Measurements from ENCODE around the gene KCNJ4.

KCNJ4 gene

GRCh38 chr22:38494939-38495338 is 39.9 kb upstream of the KCNJ4 start:
- H3K18ac ChIP-seq (ENCODE audit: low read length), result no peak overlapping the region
- H3K4me3 ChIP-seq (ENCODE audit: low read depth, low read length), result no peak overlapping the region
- H3K9me3 ChIP-seq (ENCODE audit: insufficient read depth, low read depth, low read length), result no peaks in the 10 kb centered on the region
- no peak overlapping the region for H2AFZ ChIP-seq (ENCODE audit: insufficient read depth, low read length, poor library complexity)
- H2BK120ac ChIP-seq (ENCODE audit: insufficient read depth, low read length, poor library complexity), result no peak overlapping the region
- H3K79me2 ChIP-seq (ENCODE audit: control insufficient read depth, insufficient read depth, low read length, poor library complexity), result no peaks in the 10 kb centered on the region
- H3K4ac ChIP-seq (ENCODE audit: low read depth, low read length), result no peak overlapping the region
- H3K36me3 ChIP-seq (ENCODE audit: control insufficient read depth in 1 of 2, insufficient read depth in 2 of 2, low read length in 2 of 2), result peaks cover 43 to 75% of the 10 kb centered on the region in 2 experiments
- H4K91ac ChIP-seq (ENCODE audit: low read depth, low read length), result no peak overlapping the region
- no peaks in the 10 kb centered on the region for H3K79me1 ChIP-seq (ENCODE audit: low read length)
- H3K4me2 ChIP-seq (ENCODE audit: low read length), result no peak overlapping the region
- DNase-seq, result no peak
- no peak overlapping the region for H2BK5ac ChIP-seq (ENCODE audit: low read depth, low read length, poor library complexity)
- H3K27ac ChIP-seq (ENCODE audit: low read depth, low read length), result no peak overlapping the region
- H3K4me1 ChIP-seq (ENCODE audit: control insufficient read depth in 1 of 2, insufficient read depth in 2 of 2, low read length in 2 of 2), result no peaks in the 10 kb centered on the region
- no peak overlapping the region for H2BK12ac ChIP-seq (ENCODE audit: low read length)
- H4K12ac ChIP-seq (ENCODE audit: low read depth, low read length), result no peak overlapping the region
- H3K14ac ChIP-seq (ENCODE audit: low read length), result no peak overlapping the region
- H3K9ac ChIP-seq (ENCODE audit: low read length), result no peak overlapping the region
- no peak overlapping the region for H3K23ac ChIP-seq (ENCODE audit: low read length)
- no CpG with 5 or more reads among the region's 12 CpGs for WGBS (ENCODE audit: extremely low coverage, insufficient coverage, insufficient read length)
- no peaks in the 10 kb centered on the region for H3K27me3 ChIP-seq (ENCODE audit: insufficient read depth, low read length)
- H4K8ac ChIP-seq (ENCODE audit: low read depth, low read length), result no peak overlapping the region
- no peak overlapping the region for H2AK5ac ChIP-seq (ENCODE audit: low read length)

DNA sequence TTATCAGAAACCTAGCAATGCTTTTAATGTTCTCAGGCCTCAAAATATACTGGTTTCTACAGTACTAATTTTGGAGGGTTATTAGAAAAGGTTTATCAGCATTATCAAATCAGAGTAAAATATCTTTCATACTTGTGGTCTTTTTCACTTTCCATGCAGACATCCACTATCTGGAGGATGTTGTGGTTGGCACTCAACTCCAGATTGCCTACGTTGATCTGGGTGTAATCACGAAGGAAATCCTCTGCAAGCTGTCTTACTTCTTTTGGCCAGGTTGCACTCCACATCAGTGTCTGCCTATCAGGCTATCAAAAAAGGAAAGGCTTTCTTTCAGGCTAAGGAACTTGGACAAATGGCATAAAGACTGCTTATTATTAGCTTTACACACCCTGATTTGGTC is 39.5 kb upstream of the KCNJ4 start:
- H2BK12ac ChIP-seq (ENCODE audit: low read length), result no peak overlapping the region
- H2AFZ ChIP-seq (ENCODE audit: insufficient read depth, low read length, poor library complexity), result no peak overlapping the region

DNA sequence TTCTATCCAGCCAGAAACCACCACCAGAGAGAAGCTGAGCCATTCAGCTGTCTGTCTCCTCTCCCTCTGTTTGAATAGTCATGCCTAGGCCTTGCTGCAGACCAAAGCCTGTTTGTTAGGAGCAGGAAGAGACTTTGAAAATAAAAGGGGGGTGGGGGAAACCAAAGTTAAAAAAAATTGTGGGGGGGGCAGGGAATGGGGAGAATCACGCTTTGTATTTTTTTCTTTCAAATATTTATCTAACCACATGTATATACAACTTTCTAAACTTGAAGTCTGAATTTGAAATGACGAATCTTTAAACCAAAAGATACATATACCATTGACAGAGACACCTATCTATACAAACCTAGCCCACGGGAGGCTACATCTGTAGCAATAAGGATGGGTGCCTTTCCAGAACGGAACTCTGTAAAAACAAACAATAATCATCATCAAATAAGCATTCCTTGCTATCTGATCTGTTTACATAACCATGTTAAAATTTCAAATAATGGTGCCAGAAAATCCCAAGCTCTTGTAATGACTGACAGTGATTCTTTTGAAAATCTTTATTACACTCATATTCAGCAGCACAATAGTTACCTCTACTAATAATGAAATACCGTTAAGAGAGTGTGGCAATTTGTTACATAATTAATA is 36.8 kb upstream of the KCNJ4 start:
- no peak overlapping the region for H4K91ac ChIP-seq (ENCODE audit: low read depth, low read length)
- DNase-seq, result no peak
- no peak overlapping the region for H3K27ac ChIP-seq (ENCODE audit: low read depth, low read length)
- H3K9ac ChIP-seq (ENCODE audit: low read length), result no peak overlapping the region
- H3K79me1 ChIP-seq (ENCODE audit: low read length), result no peaks in the 10 kb centered on the region
- no peak overlapping the region for H3K4ac ChIP-seq (ENCODE audit: low read depth, low read length)
- H4K12ac ChIP-seq (ENCODE audit: low read depth, low read length), result no peak overlapping the region
- H3K18ac ChIP-seq (ENCODE audit: low read length), result no peak overlapping the region
- no peak overlapping the region for H4K8ac ChIP-seq (ENCODE audit: low read depth, low read length)
- no peaks in the 10 kb centered on the region for H3K27me3 ChIP-seq (ENCODE audit: insufficient read depth, low read length)
- H3K9me3 ChIP-seq (ENCODE audit: insufficient read depth, low read depth, low read length), result no peaks in the 10 kb centered on the region
- H3K4me2 ChIP-seq (ENCODE audit: low read length), result no peak overlapping the region
- H2AK5ac ChIP-seq (ENCODE audit: low read length), result no peak overlapping the region
- peaks cover 42 to 69% of the 10 kb centered on the region in 2 experiments for H3K36me3 ChIP-seq (ENCODE audit: control insufficient read depth in 1 of 2, insufficient read depth in 2 of 2, low read length in 2 of 2)
- H2AFZ ChIP-seq (ENCODE audit: insufficient read depth, low read length, poor library complexity), result no peak overlapping the region
- no peak overlapping the region for H3K14ac ChIP-seq (ENCODE audit: low read length)
- no peak overlapping the region for H3K4me3 ChIP-seq (ENCODE audit: low read depth, low read length)
- no peaks in the 10 kb centered on the region for H3K4me1 ChIP-seq (ENCODE audit: control insufficient read depth in 1 of 2, insufficient read depth in 2 of 2, low read length in 2 of 2)
- no peak overlapping the region for H3K23ac ChIP-seq (ENCODE audit: low read length)
- H2BK12ac ChIP-seq (ENCODE audit: low read length), result no peak overlapping the region
- WGBS (ENCODE audit: extremely low coverage, insufficient coverage, insufficient read length), result no CpG with 5 or more reads among the region's 5 CpGs
- H2BK5ac ChIP-seq (ENCODE audit: low read depth, low read length, poor library complexity), result no peak overlapping the region
- H2BK120ac ChIP-seq (ENCODE audit: insufficient read depth, low read length, poor library complexity), result no peak overlapping the region
- H3K79me2 ChIP-seq (ENCODE audit: control insufficient read depth, insufficient read depth, low read length, poor library complexity), result no peaks in the 10 kb centered on the region

More for the DNA sequence above, 39.5 kb upstream of the KCNJ4 start:
- Histone ChIP-seq H2BK120ac (ENCODE audit: insufficient read depth, low read length, poor library complexity) (no peak overlapping the region), H3K9ac (ENCODE audit: low read length) (no peak overlapping the region), H3K79me2 (ENCODE audit: control insufficient read depth, insufficient read depth, low read length, poor library complexity) (no peaks in the 10 kb centered on the region), H3K14ac (ENCODE audit: low read length) (no peak overlapping the region), H4K91ac (ENCODE audit: low read depth, low read length) (no peak overlapping the region), H3K4me3 (ENCODE audit: low read depth, low read length) (no peak overlapping the region), H4K12ac (ENCODE audit: low read depth, low read length) (no peak overlapping the region), H2BK5ac (ENCODE audit: low read depth, low read length, poor library complexity) (no peak overlapping the region), H3K18ac (ENCODE audit: low read length) (no peak overlapping the region), H2AK5ac (ENCODE audit: low read length) (no peak overlapping the region), H3K4me2 (ENCODE audit: low read length) (no peak overlapping the region), H3K4me1 (ENCODE audit: control insufficient read depth in 1 of 2, insufficient read depth in 2 of 2, low read length in 2 of 2) (no peaks in the 10 kb centered on the region), H4K8ac (ENCODE audit: low read depth, low read length) (no peak overlapping the region), H3K4ac (ENCODE audit: low read depth, low read length) (no peak overlapping the region), H3K23ac (ENCODE audit: low read length) (no peak overlapping the region), H3K27me3 (ENCODE audit: insufficient read depth, low read length) (no peaks in the 10 kb centered on the region), H3K79me1 (ENCODE audit: low read length) (no peaks in the 10 kb centered on the region), H3K36me3 (ENCODE audit: control insufficient read depth in 1 of 2, insufficient read depth in 2 of 2, low read length in 2 of 2) (peaks cover 43 to 76% of the 10 kb centered on the region in 2 experiments), H3K9me3 (ENCODE audit: insufficient read depth, low read depth, low read length) (no peaks in the 10 kb centered on the region), H3K27ac (ENCODE audit: low read depth, low read length) (no peak overlapping the region)
- DNase-seq, result no peak
- WGBS (ENCODE audit: extremely low coverage, insufficient coverage, insufficient read length), result no CpG with 5 or more reads among the region's 2 CpGs

DNA sequence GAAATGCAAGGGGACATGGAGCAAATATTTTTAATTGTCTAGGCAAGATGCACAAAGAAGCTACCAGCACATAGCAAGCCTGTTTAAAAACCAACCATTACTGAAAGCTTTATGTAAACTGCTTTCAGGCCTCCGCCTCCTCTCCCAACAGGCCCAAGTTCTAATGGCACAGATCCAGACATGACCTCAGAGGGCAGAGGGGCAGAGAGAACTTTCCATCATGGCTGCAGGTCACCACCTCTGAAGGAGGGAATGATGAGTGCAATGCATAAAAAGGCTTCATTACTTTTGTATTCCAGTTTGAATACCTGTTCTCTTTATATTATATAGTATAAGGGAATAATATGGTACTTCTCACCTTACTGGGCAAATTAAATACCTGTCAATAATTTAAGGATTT is 35.9 kb upstream of the KCNJ4 start:
- no CpG with 5 or more reads among the region's 1 CpG for WGBS (ENCODE audit: extremely low coverage, insufficient coverage, insufficient read length)
- Histone ChIP-seq H2BK12ac (ENCODE audit: low read length) (no peak overlapping the region), H3K14ac (ENCODE audit: low read length) (no peak overlapping the region), H3K23ac (ENCODE audit: low read length) (no peak overlapping the region), H3K36me3 (ENCODE audit: control insufficient read depth in 1 of 2, insufficient read depth in 2 of 2, low read length in 2 of 2) (peaks cover 43 to 71% of the 10 kb centered on the region in 2 experiments), H4K8ac (ENCODE audit: low read depth, low read length) (no peak overlapping the region), H2BK120ac (ENCODE audit: insufficient read depth, low read length, poor library complexity) (no peak overlapping the region), H3K27me3 (ENCODE audit: insufficient read depth, low read length) (no peaks in the 10 kb centered on the region), H3K18ac (ENCODE audit: low read length) (no peak overlapping the region), H3K79me1 (ENCODE audit: low read length) (no peaks in the 10 kb centered on the region), H2AK5ac (ENCODE audit: low read length) (no peak overlapping the region), H3K4me3 (ENCODE audit: low read depth, low read length) (no peak overlapping the region), H3K4me1 (ENCODE audit: control insufficient read depth in 1 of 2, insufficient read depth in 2 of 2, low read length in 2 of 2) (no peaks in the 10 kb centered on the region), H3K4me2 (ENCODE audit: low read length) (no peak overlapping the region), H2BK5ac (ENCODE audit: low read depth, low read length, poor library complexity) (no peak overlapping the region), H3K27ac (ENCODE audit: low read depth, low read length) (no peak overlapping the region), H3K9me3 (ENCODE audit: insufficient read depth, low read depth, low read length) (no peaks in the 10 kb centered on the region), H4K12ac (ENCODE audit: low read depth, low read length) (no peak overlapping the region), H3K79me2 (ENCODE audit: control insufficient read depth, insufficient read depth, low read length, poor library complexity) (no peaks in the 10 kb centered on the region), H4K91ac (ENCODE audit: low read depth, low read length) (no peak overlapping the region), H3K4ac (ENCODE audit: low read depth, low read length) (no peak overlapping the region), H3K9ac (ENCODE audit: low read length) (no peak overlapping the region), H2AFZ (ENCODE audit: insufficient read depth, low read length, poor library complexity) (no peak overlapping the region)
- DNase-seq, result no peak

Measured in trophoblast cell (in vitro differentiated cells and primary cell).